ENCODE measurements around the gene ERC2.

- TF ChIP-seq CTCF (conservative IDR thresholded peaks at IDR 0.05; ENCODE audit: low read length) (no peak), EZH2phosphoT487 (IDR thresholded peaks at IDR 0.05; ENCODE audit: borderline replicate concordance) (no peak)
These were observed 850.9 kb downstream of the ERC2 start for GRCh38 chr3:55617385-55617784.
